Activated CD4-positive, alpha-beta T cell treated with anti-CD3 and anti-CD28 coated beads for 48 hours (primary cell): ENCODE results near the gene NGFR.

Source experiments
- DNase-seq: peaks from one replicate; pipeline ENCODE4 v3.0.0-alpha.2; 2020

The NGFR gene

DNA sequence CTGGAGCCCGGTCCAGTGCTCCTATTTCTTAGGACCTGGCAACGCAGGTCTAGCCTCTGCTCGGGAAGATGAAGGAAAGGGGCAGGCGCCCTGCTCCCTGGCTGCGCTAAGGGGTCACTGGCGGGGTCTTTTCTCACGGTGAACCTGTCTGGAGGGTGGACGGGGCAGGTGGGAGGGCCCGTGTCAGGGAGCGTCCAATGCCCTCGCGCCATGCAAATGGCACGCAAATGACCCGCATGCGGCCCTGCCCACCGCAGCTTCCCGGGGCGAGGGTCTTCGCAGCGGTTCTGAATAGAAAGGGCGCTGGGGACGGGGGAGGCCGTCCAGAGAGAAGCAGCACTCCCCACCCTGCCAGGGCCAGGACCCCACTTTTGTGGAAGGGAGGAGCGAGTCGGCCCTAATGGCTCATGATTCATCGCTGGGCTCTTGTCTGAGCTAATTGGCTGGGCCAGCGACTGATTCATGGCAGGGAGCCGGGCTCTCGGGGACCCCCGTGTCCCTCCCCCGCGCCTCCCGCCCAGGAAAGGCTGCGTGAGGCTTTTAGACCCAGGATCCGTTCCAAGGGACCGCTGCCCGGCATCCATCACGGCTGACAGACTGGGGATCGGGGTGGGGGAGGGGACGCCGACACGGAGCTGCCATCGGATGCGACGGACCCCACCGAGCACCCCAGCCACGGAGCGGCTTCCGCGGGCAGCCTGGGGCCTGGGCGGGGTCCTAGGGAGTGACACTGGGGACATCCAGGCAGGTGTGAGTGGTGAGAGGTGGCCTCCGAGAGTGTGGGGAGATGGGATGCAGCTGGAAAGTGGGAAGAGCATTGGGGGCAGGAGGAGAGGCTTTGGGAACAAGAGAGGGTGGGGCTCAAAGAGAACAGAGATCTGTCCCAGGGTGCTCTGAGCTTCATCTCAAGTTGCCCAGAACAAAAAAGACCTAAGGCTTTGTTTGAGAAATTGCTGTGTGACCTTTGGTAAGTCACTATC is 25.0 kb upstream of the NGFR start:
- peak; percentile 4 for DNase-seq

- no peak for DNase-seq
Observed at GRCh38 chr17:49471089-49471683, 23.9 kb upstream of the NGFR start.

DNA sequence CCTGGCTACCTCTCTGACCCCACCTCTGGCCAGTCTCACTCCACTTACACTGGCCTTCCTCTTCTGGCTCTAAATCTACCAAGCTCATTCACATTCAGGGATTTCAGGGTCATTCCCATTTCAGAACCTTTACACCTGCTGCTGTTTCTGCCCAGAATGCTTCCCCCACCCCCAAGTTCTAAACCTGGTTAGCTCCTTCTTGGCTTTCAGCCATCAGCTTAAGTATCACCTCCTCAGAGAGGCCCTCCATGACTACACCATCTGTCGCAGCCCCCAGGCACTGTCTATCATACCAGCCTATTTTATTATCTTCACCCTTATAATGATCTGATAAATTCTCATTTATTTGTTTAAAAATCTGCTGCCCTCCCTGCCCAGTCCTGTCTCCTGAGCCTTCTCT is 23.3 kb upstream of the NGFR start:
- DNase-seq = no peak

GRCh38 chr17:49472527-49472926 is 22.6 kb upstream of the NGFR start:
- no peak for DNase-seq

GRCh38 chr17:49473900-49474751 is 21.0 kb upstream of the NGFR start:
- DNase-seq = no peak

DNA sequence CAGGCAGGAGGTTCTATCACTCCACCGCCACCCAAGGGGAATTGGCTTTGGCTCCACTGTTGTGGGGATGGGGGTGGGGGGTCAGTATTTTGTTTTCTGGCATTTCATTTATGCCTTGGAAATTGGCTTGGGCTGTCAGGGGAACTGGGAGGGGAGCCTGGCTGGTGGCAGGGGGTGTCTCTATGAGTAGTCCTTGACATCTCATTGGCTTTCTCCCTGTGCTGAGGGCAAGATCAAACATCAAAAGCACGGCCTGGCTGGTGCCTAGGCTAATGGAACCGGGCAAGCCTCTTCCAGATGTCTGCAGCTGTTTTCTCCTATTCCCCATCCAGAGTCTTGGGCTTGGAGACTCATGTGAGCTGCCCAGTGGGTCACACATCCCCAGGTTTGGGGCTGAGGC is 17.4 kb upstream of the NGFR start:
- no peak for DNase-seq

DNA sequence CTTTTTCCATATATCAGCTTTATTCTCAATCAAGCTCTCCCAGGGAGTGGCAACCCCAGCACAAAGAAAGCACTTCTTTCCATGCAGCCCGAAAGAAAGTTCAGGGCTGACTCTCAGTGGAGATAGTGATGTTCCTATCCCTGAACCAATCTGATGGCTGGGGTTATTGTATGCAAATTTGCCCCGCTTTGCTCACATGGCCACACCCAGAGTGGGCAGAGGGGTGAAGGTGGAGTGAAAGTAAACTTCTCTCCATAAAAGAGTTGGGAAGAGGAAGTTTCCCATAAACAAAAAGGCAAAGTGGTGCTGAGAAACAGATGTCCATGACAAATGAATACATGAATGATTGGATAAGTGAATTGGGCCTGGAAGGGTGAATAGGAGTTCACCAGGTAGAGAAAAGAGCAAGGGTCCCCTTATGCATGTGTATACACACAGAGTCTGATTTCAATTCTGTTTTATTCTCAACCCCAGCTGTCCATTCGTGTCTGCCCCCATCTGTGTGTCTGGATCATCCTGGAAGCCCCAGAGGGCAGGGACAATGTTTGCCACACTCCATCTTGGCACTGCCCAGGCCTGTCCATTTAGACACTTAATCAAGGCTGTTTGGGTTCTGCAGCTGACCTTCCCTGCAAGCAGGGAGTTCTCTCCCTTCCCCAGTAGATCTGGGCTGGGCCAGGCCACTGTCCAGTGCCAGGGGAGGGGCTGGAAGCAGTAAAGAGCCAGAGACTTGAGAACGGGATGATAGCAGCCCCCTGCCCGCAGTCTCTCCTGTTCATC is 14.1 kb upstream of the NGFR start:
- DNase-seq = no peak

DNA sequence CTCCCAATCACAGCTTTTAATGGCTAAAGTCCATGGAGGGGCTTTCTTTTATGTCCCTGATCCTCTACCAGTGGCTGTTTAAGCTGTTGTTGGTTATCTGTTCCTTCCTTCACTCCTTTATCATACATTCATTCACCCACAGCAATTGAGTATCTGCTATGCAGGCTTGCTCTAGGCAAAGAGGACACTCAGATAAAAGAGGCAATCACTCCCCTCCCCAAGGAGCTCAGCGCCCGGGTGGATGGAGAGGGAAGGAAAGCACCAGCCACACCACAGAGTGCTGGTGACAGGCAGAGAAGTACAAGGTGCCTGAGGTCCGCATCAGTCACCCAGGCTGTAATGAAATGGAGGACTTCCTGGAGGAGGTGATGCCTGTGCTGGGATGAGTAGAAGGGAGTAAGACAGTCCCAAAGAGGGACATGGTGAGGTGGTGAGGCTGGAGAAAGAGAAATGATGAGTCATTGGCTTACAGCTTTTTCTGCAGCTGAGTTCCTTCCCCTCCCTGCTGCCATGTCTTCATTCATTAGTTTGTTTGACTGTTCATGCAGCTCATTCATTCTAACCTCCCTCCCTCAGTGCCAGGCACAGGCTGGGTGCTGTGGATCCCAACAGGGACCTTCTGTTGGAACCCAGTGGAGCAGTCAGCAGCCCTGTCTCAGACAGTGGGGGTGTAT is 12.8 kb upstream of the NGFR start:
- no peak for DNase-seq

DNA sequence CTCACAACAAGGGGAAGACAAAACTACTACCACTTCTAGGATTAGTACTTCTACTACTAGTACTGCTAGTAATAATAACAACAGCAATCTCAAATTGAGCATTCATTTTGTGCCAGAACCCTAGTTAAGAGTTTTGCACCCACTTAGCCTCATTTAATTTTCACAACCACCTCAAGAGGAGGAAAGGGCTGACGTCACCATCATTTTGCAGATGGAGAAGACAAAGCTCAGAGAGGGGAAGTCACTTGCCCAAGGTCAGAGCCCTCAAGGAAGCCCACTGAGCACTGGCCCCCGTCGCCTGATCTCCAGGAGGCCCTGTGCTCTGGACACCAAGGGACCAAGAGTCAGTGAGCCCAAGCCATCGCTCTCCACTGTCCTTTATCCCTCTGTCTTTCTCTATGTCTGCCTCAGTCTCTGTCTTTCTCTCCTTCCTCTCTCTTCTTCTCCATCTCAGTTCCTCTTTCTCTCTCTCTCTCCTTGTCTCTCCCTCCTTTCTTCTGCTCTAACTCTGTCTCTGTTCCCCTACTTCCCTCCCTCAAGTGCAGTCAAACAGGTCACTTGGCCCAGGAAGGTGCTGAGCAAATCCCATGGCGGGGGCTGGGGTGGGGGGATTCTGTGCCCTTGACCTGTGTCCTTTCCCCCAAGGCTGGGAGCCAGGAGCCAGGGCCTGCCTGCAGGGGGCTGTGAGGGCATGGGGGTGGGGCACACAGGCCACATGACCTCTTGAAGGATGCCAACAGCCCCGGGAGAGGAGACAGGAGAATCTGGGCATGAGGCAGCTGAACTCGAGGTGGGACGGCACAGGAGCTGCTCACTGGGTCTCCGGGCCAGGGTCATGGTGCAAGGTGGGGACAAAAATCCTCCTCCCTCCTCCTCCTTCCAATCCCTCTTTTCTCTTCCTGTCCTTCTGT is 11.2 kb upstream of the NGFR start:
- no peak for DNase-seq

DNA sequence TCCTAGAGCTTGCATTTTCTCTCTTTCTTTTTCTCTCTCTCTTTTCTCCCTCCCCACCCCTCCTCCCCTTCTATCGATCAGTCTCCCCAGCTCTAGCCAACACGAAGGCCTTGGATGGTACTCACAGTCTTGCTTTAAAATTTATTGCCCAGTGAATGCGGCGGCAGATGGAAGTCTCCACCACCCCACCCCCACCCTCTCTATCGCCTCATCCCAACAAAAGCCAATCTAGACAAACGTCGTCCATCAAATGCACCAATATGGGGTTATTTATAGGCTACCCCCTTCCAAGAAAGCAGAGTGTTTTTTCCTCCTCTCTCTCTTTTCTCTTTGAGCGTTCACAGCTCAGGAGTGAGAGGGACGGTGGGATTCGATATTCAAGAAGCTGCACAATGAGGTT is 10.5 kb upstream of the NGFR start:
- DNase-seq = no peak

DNA sequence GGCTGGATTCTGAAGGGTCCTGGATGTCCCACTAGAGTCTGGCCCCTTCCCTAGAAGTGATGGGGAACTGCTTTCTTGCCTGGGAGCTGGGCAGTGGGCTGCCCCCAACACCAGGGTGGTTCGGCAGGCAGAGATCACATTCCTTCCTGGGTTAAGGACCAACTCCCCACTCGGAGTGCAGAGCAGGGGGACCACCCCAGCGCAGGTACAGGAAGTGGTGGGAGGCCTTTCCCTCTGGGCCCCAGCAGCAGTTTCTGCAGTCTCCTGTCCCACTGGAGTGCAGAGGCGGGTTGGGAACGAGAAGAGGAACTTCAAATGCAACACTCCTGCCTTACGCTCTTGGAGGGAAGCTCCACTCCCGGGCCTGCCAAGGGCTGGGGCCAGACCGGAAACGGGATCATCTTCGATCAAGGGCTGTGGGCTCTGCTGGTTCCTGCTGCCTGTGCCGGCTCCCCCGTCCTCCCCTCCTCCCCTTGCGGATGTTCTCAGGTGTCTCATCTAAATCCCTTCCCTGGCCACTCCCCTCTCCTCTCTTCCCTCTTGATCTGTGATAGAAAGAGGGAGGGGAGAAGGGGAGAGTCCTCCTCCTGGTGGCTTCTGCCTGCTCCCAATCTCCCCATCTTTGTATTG is 9.0 kb upstream of the NGFR start:
- no peak for DNase-seq

DNA sequence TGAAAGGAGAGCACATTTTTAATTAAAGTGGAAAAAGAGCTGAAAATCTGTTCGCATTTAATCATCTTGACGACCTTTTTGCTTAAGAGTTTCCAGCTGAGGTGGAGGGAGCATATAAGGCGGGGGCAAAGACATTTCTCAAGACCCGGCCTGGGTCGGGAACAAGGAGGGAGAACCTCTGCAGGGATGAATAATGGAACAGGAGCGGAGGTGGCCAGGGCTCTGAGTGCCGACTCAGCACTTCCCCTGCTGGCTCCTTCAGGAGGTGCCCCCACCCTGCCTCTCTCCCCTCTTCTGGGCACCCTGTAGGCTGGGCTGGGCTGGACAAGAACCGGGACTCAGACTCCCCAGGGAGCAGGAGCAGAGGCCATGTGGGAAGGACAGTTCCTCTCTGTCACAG is 7.9 kb upstream of the NGFR start:
- DNase-seq = no peak

- no peak for DNase-seq
Observed at GRCh38 chr17:49488612-49489011, 6.5 kb upstream of the NGFR start.

DNA sequence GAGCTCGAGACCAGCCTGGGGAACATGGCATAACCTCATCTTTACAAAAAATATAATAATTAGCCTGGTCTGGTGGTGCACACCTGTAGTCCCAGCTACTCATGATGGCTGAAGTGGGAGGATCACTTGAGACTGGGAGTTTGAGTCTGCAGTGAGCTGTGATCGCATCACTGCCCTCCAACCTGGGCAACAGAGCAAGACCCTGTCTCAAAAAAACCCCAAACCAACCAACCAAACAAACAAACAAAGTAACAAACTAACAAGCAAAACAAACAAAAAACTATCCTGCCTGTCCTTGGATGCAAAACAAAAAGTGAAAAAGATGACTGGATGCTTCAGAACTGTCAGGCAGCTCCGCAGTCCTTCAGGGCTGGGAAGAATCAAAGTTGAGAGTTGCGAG is 5.7 kb upstream of the NGFR start:
- DNase-seq = no peak

DNA sequence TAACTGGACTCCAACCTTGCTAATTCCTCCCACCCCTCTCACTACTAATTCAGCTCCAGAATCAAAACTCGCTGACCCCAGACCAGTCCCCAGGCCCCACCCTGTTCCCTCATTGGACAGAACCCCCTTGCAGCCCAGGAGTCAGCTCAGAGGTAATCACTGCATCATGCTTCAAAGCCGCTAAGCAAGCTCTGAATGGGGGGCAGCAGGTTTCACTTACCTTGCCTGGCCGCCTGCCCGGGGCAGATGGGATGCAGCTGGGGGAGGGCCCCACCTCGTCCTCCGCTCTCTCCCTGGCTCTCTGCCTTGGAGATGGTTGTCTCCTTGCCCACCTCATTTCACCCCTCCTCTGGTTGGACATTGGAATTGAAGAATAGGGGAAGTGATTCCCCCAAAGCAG is 4.8 kb upstream of the NGFR start:
- DNase-seq = no peak

GRCh38 chr17:49491192-49491769 is 3.8 kb upstream of the NGFR start:
- DNase-seq = no peak

DNA sequence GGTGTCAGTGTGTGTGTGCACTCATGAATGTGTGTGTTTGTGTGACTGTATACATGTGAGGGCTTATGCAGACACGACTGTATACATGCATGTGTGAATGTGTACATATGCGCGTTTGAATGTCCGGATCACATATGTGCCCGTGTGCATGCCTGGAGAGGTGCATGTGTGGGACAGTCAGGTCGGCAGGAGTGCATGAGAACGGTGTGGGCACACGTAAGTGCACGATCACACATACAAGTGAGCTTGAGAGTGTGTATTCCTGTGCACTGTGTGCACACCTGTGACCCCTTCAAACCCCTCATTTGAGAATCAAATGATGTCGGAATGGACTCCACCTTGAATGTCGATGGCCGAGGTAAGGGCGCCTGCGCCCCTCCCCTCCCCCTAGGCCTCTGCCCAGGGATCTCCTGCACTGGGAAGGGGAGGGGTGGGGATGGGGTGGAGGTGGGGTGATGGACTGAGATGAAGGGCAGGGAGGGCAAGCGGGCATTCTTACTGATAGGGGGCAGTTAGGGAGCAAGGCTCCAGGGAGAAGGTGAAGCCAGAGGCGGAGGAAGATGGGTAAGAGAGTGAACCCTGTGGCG is 601 bp upstream of the NGFR start:
- DNase-seq = no peak

DNA sequence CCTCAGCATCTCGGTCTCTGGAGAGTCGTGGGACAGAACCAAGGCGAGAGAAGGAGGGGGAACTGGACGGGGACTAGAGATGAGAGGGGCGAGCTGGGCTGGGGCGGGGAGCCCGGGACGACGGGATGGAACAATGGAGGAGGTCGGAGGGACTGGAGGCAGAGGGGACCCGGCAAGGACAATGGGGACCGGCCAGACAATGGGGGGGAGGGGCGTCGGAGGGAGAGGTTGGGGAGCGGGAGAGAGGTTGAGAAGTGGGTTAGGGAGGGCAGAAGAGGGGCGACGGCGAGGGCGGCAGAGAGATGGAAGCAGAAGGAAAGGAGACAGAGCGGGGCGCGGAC is 719 bp downstream of the NGFR start:
- DNase-seq = no peak

DNA sequence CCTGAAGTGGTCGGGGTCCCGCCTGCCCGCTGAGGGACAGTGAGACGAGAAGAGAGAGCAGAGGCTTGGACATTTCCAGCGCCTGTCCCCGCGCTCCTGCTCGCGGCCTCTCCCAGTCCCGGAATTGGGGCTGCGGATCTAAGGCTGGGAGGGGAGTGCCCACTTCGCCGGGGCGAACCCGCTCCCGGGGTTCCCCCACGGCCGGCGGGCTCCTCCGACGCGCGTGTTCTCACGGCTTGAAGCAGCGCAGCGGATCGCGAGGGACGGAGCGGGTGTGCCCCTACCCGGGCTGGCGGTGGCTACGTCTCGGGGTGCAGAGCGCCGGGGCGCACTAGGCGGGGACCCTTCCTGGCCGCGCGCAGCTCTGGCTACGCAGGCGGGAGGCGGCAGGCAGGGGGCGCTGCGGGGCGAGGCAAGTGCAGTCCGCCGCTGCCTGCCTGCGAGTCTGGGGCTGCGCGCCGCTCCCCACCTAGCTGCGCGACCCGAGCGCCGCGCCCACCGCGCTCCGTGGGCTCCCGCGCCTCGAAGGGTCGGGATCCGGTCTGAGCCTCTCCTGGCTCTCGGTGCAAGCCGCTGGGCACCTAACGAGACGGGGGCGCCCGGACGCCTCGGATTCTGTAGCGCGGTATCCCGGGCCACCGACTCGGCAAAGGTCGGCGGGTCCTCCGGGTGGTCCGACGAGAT is 1.2 kb downstream of the NGFR start:
- DNase-seq = peak; percentile 89

DNA sequence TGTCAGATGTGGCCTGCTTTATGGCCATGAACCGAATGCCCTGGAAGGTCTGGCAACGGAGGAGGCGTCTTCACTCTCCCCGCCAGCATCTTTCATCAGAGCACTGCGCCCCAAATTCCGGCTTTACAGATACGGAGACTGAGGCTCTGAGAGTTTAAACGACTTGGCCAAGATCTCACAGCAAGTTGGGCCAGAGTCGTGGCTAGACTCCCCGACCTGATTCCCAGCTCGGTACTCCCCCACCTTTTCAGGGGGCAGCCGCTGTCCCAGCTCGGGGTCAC is 1.7 kb downstream of the NGFR start:
- DNase-seq = peak; percentile 8
